HCEC 1CT (cell line): ENCODE data around the gene TANGO2.

Source experiments
- DNase-seq: peaks from one replicate; pipeline ENCODE4 v3.0.0-alpha.2; 2017

Gene TANGO2

DNA sequence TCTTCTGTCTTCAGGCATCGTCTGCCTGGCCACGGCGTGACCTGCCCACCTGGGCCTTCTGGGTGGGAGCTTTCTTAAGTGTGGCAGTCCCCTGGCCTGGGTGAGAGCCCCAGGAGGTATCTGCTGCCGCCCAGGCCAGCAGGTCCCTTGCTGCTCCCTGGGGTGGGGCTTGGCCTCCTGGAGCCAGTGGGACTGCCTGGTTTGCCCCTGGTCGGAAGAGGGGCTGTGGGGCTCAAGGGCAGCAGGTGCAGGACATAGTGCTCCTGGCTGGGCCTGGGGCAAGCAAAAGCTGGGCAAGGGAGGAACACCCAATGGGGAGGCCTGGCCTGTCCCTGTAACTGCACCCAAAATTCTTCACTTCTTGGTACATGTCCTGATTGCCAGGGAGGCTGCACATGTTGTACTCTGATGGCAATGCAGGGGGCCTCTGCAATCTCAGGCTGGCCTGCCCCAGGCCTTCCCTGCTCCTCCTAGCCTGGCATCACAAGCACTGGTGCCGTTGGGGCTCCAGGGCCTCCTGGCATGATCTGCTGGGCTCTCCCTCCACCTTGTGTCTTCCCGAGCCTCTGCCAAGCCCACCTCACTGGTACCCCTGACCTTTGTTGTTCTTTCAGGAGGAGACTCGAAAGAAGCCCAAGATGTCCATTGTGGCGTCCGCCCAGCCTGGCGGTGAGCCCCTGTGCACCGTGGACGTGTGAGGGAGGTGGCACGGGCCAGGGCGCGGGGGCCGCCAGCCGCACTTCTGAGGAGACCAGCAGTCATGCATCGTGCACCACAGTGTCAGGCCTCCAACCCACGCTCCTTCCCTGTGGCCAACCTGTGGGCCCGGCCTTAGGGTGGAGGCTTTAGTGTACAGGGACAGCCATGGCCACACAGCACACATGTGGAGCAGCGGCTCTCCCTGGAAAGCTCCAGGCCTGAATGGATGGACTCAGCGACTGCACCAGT is 88.8 kb downstream of the TANGO2 start:
- DNase-seq: no peak

DNA sequence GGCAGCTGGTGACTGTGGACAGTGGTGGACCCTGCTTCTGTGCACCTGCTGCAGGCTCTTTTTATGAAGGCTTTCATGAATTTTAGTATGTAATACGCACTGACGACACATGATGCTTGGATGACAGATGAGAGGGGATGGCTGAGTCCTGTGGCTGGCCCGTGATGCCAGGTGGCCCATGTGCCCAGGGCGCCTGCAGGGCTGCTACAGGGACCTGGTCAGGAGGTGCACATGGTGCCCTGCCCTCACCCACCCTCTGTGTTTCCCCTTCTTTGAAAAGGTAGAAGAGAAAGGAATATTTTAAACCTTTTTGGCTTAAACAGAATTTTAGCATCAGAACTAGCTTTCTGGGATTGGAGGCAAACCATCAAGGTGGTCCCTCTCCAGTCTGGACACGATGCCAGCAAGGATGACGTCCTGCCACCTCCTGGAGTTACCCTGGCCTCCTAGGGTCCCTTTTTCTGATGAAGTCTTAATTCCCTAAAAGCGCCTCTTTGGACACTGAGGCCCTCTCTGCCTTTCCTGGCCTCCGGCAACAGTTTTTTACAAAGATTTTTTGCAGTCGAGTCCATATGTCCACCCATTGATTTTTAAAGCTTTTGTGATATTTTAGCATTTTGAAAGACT is 89.6 kb downstream of the TANGO2 start:
- no peak for DNase-seq

DNA sequence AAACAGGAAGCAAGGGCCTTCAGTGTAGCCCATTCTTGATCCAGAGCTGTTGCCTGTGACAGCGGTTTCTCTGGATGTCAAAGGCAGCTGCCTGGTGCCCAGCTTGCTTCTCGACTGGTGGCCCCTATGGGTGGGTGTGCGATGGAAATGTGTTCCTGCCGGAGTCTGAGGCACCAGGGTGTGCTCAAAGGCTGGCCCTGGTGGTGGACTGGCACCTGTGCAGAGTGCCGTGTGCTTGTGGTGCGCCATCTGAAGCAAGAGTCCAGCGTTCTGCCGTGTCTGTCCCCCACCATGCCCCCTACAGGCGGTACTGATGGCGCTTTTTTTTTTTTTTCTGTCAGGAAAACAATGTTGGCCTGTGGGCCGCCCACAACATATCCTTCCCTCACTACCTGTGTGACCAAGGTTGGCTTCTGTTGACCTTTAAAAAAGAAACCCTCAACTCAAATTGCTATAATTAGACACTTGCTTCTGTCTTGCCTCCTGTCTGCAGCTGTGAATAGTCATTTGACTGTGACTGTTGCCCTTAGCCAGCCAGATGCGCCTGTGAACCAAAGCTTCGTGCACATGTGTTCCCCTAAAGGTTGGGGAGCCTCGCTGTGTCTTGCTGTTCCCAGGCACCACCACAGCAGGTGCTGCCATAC is 90.3 kb downstream of the TANGO2 start:
- peak; percentile 26 for DNase-seq

DNA sequence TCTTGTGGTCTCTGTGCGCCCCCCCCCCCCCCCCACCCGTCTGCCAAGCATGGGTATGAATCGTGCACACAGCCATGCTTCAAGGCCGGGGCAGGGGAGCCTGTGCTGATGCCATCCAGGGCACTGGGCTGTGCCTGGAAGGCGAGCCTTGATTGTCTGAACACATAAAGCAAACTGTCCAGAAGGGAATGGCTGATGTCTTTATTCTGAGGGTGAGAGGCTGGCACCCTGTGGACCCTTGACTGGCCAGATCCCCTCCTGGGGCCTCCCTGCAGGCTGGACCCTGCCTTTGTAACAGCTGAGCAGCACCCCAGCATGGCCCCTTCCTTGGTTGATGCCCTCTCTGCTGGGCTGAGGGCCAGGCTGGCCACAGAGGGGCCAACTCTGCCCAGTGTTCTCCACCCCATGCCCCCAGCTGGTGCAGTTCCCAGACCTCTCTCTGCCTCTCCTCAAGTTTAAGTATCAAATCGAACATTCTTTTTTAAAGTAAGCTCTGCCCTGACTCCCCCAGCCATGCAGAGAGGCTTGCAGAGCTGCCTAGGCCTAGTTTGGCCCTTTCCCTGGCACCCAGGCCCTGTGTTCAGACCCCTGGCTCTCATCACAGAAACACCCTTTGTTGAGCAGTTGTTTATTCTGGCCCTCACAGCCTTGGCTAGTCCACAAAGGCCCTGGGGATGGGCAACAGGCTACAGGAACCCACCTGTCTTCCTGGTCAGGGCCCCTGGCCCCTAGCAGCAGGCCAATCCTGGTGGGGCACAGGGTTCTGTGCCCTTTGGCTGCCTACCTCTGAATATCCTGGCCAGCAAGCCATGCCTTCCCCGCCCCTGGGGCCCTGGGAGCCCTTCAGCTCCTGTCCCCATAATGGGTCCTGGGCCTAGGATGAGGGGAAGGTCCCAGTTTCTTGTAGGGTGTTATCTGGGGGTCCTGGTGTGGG is 91.0 kb downstream of the TANGO2 start:
- no peak for DNase-seq

DNA sequence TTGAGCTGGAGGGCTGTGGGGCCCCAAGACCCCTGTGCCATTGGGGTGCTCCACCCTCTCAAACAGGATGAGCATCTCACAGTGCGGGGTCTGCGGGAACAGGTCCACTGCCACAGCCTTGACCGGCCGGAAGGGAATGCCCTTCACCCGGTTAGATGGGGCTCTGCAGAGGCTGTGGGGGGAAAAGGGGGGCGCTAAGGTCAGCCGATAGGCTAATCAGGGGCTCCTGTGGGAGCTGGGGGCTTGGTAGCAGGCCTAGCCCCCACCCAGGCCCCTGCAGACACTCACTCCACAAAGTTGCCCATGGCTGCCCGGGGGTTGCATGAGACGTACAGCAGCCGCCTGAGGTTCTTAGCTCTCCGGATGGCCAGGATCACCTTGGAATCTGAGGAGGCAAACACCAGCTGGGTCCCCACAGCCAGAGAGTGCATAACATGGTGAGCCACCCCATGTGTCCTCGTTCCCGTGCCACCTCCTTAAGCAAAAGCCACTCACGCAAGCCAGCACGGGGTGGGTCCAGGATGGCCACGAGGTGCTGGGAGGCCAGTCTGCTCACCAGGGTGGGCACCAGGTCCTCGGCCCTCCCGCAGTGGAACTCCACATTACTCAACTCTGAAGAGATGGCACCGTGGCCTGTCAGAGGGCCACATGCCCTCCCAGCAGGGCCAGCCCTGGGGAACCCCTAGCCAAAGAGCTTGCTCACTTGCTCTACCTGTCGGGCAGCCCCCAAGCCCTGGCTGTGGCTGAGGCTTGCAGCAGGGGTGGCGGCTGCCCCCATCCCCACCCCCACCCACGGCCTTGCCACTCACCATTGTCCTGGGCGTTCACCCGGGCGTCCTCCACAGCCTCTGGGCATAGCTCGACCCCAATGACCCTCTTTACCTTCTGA is 92.0 kb downstream of the TANGO2 start:
- no peak for DNase-seq

DNA sequence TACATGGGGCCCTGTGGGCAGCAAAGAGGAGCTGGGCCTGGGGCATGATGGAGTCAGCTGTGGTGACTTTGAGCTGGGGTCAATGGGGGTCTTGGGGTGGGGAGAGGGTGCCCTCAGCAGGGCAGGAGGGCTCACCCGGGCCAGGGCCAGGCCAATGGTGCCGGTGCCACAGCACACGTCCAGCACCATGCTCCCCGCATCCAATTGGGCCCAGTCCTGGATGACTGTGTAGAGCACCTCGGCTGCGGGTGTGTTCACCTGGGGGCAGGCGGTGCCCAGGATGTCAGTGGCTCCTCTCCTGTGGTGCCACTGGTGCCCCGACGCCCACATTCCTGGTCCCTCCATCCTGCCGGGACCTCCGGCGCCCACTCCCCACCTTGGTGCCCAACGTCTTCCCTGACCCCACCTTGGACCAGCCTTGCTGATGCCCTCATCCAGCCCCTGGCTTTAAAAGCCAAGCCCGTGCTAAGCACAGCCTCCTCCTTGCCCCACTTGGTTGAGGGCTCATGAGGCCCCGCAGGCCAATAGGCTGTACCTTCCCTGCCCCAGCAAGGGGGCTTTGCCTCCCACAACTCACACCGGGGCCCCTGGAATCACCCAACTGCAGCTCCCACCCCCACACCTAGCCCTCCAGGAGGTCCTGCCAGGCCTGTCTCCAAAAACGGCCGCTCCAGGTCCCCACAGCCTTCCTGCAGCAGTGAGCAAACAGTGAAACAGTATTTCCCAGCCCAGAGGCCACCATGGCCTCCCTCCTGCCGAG is 92.8 kb downstream of the TANGO2 start:
- no peak for DNase-seq

DNA sequence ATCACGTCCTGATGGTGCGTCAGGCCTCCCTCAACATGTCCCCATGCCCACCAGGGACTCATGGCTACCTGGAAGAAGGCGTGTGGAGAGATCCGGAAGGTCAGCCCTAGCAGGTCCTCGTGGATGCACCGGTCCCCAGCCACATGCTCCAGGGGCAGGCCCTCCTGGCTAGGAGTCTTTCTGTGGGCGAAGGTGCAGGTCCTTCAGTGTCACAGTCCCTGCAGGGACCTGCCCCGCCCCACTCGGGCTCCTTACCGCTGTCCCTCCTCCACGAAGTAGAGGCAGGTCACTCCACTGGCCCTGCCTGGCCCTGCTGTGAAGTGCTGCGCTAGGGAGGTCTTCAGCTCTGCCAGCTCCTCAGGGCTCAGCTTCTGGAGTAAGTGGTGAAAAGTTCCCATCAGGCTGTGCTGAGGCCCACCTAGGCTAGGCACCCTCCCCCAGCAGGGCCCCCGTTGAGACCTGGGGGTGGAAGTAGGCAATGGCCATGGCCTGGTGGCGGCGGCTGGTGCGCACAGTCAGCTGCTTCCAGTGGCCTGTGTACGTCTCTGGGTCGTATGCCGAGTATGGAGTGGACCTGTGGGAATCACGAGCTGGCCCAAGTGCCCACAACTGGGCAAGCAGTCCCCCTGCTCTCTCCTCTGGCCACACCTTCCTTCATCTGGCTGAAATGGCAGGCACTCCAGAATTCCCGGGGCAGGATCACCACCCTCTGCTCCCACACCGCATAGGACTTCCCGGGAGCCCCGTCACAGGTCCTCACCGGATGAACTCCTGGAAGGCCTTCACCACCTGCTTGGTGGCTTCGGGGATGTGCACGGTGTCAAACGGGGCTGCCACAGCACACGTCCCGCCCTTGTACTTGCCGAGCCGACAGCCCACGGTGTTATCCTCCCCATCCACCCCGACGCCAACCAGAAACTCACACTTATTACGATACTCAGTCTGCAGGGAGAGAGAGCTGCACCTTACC is 93.9 kb downstream of the TANGO2 start:
- no peak for DNase-seq

DNA sequence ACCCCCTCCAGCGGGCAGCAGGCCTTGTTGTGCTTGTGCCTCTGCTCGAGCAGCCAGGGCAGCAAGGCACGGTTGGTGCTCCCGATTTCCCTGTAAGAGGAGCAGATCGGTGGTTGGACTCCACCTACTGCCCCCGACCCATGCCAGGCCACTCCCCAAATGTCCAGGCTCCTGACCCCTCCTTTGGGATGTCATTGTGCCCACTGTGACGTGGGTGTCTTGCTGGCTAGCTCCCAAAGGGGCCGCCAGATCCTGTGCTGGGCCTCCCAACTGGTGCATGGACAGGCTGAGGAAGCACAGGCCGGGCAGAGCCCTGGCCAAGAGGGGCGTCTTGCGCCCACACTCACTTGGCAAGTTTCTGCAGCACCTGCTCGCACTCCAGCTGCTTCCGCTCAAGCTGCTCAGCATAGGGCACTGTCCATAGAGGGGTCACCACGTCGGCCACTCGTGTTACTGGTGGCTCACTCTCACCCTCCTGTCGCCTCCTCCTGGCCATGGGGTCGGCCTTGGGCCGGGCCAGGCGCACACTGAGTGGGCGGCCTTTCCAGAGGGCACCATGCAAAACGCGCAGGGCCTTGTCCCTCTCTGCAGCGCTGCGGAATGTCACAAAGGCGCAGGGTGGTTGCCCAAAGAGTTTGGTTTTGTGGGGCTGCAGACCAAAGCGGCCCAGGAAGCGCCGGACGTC is 94.9 kb downstream of the TANGO2 start, which contains the start of gene RANBP1:
TSS of gene RANBP1 (plus strand) at position 414 of the 685 bp plus-strand sequence. CDS start at position 495, 81 bp downstream.
- DNase-seq: no peak

DNA sequence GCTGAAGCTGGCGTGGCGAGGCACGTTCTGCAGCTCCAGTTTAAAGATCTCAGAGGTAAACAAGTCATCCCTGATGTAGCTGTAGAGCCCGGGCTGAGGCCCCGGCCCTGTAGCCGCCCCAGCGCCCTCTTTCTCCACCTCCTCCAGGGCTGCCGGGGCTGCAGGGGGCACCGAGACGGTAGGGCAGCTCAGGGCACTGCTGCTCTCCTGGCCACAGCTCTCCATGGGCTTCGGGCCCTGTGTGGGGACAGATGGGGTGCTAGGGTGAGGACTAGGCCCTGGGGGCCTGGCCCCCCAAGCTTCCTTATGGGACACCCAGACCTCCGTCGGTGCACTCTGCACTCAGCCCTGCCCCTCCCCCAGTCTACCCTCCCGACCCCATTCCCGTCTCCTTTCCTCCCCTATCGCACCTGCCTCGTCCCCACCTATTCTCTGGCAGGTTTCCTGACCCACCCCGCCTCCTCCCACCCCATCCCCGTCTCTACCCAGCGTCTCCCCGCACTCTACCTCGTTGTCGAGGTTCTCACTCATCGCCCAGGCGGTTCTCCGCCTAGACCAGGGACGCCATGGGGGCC is 95.6 kb downstream of the TANGO2 start:
- no peak for DNase-seq
